ENCODE data around the gene IKZF3. TPM values are rescaled to one million over a fixed set of nuclear protein-coding genes. Genes with fewer than 3 reads are reported as not detected.
"Not testable (repeated sequence)": the region's sequence is repeated elsewhere in the genome, so short reads cannot be mapped to it uniquely, and the experiment has no call there.

Gene IKZF3
- total RNA-seq, 2 donors from 2014 or later: 0.37 to 0.51 TPM

GRCh38 chr17:39866013-39866730 is 2.1 kb upstream of the IKZF3 start:
- H3K4me1 ChIP-seq: peaks cover 0 to 8% of the 10 kb centered on the region in 2 donors
- H3K9me3 ChIP-seq: peaks cover 0 to 12% of the 10 kb centered on the region in 2 donors
- TF ChIP-seq, protein P1, sequence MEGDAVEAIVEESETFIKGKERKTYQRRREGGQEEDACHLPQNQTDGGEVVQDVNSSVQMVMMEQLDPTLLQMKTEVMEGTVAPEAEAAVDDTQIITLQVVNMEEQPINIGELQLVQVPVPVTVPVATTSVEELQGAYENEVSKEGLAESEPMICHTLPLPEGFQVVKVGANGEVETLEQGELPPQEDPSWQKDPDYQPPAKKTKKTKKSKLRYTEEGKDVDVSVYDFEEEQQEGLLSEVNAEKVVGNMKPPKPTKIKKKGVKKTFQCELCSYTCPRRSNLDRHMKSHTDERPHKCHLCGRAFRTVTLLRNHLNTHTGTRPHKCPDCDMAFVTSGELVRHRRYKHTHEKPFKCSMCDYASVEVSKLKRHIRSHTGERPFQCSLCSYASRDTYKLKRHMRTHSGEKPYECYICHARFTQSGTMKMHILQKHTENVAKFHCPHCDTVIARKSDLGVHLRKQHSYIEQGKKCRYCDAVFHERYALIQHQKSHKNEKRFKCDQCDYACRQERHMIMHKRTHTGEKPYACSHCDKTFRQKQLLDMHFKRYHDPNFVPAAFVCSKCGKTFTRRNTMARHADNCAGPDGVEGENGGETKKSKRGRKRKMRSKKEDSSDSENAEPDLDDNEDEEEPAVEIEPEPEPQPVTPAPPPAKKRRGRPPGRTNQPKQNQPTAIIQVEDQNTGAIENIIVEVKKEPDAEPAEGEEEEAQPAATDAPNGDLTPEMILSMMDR (IDR thresholded peaks at IDR 0.05): no peak
- H3K4me3 ChIP-seq: no peak overlapping the region
- DNase-seq (ENCODE audit: low spot score): no peak
- H3K27me3 ChIP-seq: peaks cover 22 to 27% of the 10 kb centered on the region in 2 donors
- no peak overlapping the region for H3K27ac ChIP-seq
- H3K36me3 ChIP-seq: no peaks in the 10 kb centered on the region

DNA sequence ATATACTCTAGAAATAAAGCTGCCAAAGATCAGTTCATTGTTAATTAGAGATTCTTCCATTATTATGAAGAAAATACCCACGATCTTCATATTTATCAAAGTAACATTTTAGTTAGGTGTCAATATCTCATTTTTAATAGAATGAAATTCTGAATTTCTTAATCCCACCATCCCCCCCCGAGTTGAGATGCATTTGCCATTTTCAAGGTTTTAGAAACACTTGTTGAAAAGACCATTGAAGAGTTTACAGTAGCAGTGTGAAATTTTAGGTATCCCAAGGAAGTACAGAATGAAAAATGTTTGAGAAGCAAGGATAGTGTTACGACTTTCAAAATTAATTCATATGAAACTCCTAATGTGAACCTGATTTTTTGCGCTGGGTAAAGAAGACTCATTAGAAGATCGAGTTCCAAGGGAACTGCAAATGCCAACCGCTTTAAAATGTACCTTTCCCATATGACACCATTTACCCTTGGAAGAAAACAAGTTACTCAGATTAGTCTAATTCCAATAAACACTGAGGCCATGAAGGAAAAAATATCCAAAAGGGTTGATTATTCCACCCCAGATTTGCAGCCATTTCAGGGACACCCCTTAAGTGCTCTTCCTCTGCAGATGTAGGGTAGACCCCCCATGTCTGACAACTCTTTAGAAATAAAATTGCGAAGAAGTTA is 731 bp downstream of the IKZF3 start:
- Histone ChIP-seq H3K36me3 (no peaks in the 10 kb centered on the region), H3K9me3 (peaks cover 0 to 12% of the 10 kb centered on the region in 2 donors), H3K4me3 (no peak overlapping the region), H3K27me3 (peaks cover 21 to 31% of the 10 kb centered on the region in 2 donors), H3K4me1 (peaks cover 0 to 8% of the 10 kb centered on the region in 2 donors), H3K27ac (no peak overlapping the region)
- TF ChIP-seq, protein P1 (IDR thresholded peaks at IDR 0.05): no peak
- no peak for DNase-seq (ENCODE audit: low spot score)

- no peak overlapping the region for H3K4me3 ChIP-seq
- H3K27me3 ChIP-seq: peaks cover 14 to 25% of the 10 kb centered on the region in 2 donors
- H3K36me3 ChIP-seq: no peaks in the 10 kb centered on the region
- DNase-seq (ENCODE audit: low spot score): no peak
- peaks cover 0 to 8% of the 10 kb centered on the region in 2 donors for H3K4me1 ChIP-seq
- H3K27ac ChIP-seq: no peak overlapping the region
- TF ChIP-seq, protein P1 (IDR thresholded peaks at IDR 0.05): no peak
- no peaks in the 10 kb centered on the region for H3K9me3 ChIP-seq
Measured at GRCh38 chr17:39861235-39861634, 2.9 kb downstream of the IKZF3 start.

DNA sequence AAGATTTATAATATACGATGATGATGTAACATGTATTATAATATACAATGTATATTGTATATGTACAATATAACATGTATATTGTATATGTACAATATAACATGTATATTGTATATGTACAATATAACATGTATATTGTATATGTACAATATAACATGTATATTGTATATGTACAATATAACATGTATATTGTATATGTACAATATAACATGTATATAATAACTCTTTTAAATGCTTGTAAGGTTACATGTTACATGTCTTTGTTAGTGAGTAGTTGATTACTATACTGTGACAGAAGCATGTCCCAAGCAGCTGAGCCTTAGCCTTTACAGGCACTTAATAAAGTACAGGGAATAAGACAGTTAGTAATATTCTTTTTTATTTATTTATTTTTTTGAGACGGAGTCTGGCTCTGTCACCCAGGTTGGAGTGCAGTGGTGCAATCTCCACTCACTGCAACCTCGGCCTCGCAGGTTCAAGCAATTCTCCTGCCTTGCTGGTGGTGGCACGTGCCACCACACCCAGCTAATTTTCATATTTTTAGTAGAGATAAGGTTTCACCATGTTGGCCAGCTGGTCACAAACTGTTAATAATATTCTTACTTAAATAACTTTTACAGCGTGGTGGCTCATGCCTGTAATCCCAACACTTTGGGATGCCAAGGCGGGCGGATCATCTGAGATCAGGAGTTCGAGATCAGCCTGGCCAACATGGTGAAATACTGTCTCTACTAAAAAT is 8.0 kb downstream of the IKZF3 start:
- not testable (repeated sequence) for H3K27me3 ChIP-seq; H3K4me1 ChIP-seq; H3K36me3 ChIP-seq; DNase-seq (ENCODE audit: low spot score); H3K4me3 ChIP-seq; H3K27ac ChIP-seq; H3K9me3 ChIP-seq

DNA sequence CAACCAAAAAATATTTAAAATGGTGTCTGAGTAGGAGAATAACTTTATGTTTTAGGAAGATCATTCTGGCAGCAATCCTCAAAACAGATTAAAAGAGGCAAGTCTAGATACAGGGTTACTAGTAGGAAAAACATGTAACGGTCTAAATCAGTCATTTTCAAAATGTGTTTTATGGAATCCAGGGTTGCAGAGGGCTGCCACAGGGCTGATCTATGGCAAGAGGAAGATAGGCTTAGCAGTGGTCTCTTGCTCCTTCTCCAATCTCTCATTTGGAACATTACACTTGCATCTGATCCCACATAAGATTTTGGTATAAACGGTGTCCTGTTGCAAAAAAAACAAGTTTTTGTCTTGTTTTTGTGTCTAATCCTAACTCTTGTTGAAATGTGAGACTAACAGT is 9.2 kb downstream of the IKZF3 start:
- no peak overlapping the region for H3K4me3 ChIP-seq
- no peaks in the 10 kb centered on the region for H3K27me3 ChIP-seq
- TF ChIP-seq, protein P1 (IDR thresholded peaks at IDR 0.05): no peak
- H3K9me3 ChIP-seq: no peaks in the 10 kb centered on the region
- H3K36me3 ChIP-seq: no peaks in the 10 kb centered on the region
- no peaks in the 10 kb centered on the region for H3K4me1 ChIP-seq
- DNase-seq (ENCODE audit: low spot score): no peak
- no peak overlapping the region for H3K27ac ChIP-seq

DNA sequence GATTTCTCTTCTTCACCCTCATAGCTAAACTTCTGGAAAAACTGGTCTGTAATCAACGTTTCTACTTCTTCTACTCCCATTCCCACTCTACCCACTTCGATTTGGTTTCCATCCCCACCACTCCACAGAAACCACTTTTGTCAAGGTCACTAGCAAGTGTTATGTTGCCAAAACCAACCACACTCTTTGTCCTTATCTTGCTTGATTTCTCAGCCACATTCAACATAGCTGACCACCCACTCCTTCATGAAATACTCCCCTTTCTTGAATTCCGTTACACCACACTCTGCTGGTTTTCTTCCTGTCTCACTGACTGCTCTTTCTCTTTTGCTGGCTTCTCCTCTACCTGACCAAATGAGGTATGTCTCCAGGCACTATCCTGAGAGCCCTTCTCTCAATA is 11.9 kb downstream of the IKZF3 start:
- DNase-seq (ENCODE audit: low spot score): no peak
- H3K4me3 ChIP-seq: no peak overlapping the region
- no peaks in the 10 kb centered on the region for H3K4me1 ChIP-seq
- no peak overlapping the region for H3K27ac ChIP-seq
- H3K9me3 ChIP-seq: no peaks in the 10 kb centered on the region
- TF ChIP-seq, protein P1 (IDR thresholded peaks at IDR 0.05): no peak
- H3K27me3 ChIP-seq: no peaks in the 10 kb centered on the region
- H3K36me3 ChIP-seq: no peaks in the 10 kb centered on the region

DNA sequence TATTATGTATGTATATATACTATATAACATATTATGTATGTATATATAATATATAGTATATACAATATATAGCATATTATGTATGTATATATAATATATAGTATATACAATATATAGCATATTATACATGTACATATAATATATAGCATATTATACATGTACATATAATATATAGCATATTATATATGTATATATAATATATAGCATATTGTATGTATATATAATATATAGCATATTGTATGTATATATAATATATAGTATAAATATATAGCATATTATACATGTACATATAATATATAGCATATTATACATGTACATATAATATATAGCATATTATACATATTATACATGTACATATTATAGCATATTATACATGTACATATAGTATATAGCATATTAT is 13.9 kb downstream of the IKZF3 start:
- DNase-seq (ENCODE audit: low spot score); H3K4me3 ChIP-seq; H3K9me3 ChIP-seq; H3K4me1 ChIP-seq; H3K27me3 ChIP-seq; H3K27ac ChIP-seq; H3K36me3 ChIP-seq: not testable (repeated sequence)

Data from right atrium auricular region (tissue), 2 donors.